Liver (tissue), 9 donors: Measurements from ENCODE around the gene ELK3. TPM values are rescaled to one million over a fixed set of nuclear protein-coding genes. Genes with fewer than 3 reads are reported as not detected.

Experiments
- DNase-seq: peaks from one replicate; pipeline ENCODE4 v3.0.0-alpha.2; 2017; ENCODE audit warnings: low spot score
- H3K27ac ChIP-seq, 2 donors: one replicate each; pipeline ENCODE4 v1.7.0; 2013; ENCODE audit warnings: inconsistent platforms in 2 of 2, low read length in 2 of 2, control low read depth in 1 of 2, low read depth in 1 of 2, mild to moderate bottlenecking in 1 of 2
- H3K27me3 ChIP-seq, 4 donors: one replicate each; pipeline versions ENCODE4 v1.6.1 to v1.7.0; 2013; ENCODE audit warnings: low read length in 3 of 4, inconsistent platforms in 1 of 4, mild to moderate bottlenecking in 1 of 4, moderate library complexity in 1 of 4; ENCODE audit not compliant: control insufficient read depth in 4 of 4, insufficient read depth in 4 of 4
- H3K36me3 ChIP-seq, 4 donors: one replicate each; pipeline versions ENCODE4 v1.6.1 to v1.7.0; 2013; ENCODE audit warnings: low read length in 3 of 4, mild to moderate bottlenecking in 3 of 4, low read depth in 1 of 4, moderate library complexity in 1 of 4; ENCODE audit not compliant: control insufficient read depth in 4 of 4, insufficient read depth in 3 of 4
- H3K4me1 ChIP-seq, 4 donors: one replicate each; pipeline versions ENCODE4 v1.6.1 to v1.7.0; 2013; ENCODE audit warnings: low read length in 3 of 4, mild to moderate bottlenecking in 3 of 4, moderate library complexity in 1 of 4; ENCODE audit not compliant: control insufficient read depth in 4 of 4, insufficient read depth in 4 of 4
- H3K4me3 ChIP-seq, 3 donors: one replicate each; pipeline versions ENCODE4 v1.6.1 to v1.7.0; 2013; ENCODE audit warnings: low read length in 3 of 3, control low read depth in 1 of 3, low read depth in 1 of 3, mild to moderate bottlenecking in 1 of 3
- H3K9ac ChIP-seq, 2 donors: one replicate each; pipeline ENCODE4 v1.7.0; 2013; ENCODE audit warnings: low read length in 2 of 2, mild to moderate bottlenecking in 2 of 2, moderate library complexity in 2 of 2, control low read depth in 1 of 2, low read depth in 1 of 2
- H3K9me3 ChIP-seq, 4 donors: one replicate each; pipeline versions ENCODE4 v1.6.1 to v1.7.0; 2013; ENCODE audit warnings: low read length in 3 of 4; ENCODE audit not compliant: control insufficient read depth in 4 of 4
- EGR1 ChIP-seq, 2 donors: IDR thresholded peaks; 2 replicates each; pipeline ENCODE4 v1.6.1; 2016 to 2018; ENCODE audit warnings: antibody characterized with exemption in 2 of 2, low read depth in 2 of 2
- FOXA1 ChIP-seq: IDR thresholded peaks from 2 replicates; pipeline ENCODE4 v1.6.1; 2016; ENCODE audit warnings: antibody characterized with exemption
- FOXA2 ChIP-seq: IDR thresholded peaks from 2 replicates; pipeline ENCODE4 v1.6.1; 2016; ENCODE audit warnings: antibody characterized with exemption
- GABPA ChIP-seq, 2 donors: IDR thresholded peaks in 1 of 2; conservative IDR thresholded peaks in 1 of 2; 2 replicates each; pipeline ENCODE4 v1.6.1; 2016; ENCODE audit warnings: antibody characterized with exemption in 2 of 2, mild to moderate bottlenecking in 1 of 2, moderate library complexity in 1 of 2
- HNF4A ChIP-seq, 2 donors: conservative IDR thresholded peaks; 2 replicates each; pipeline ENCODE4 v1.6.1; 2016; ENCODE audit warnings: antibody characterized with exemption in 2 of 2, mild to moderate bottlenecking in 2 of 2
- NR2F2 ChIP-seq: IDR thresholded peaks from 2 replicates; pipeline ENCODE4 v1.6.1; 2016; ENCODE audit warnings: antibody characterized with exemption
- RXRA ChIP-seq, 2 donors: IDR thresholded peaks; 2 replicates each; pipeline ENCODE4 v1.6.1; 2017 to 2018; ENCODE audit warnings: antibody characterized with exemption in 2 of 2, mild to moderate bottlenecking in 1 of 2
- TAF1 ChIP-seq: conservative IDR thresholded peaks from 2 replicates; pipeline ENCODE4 v1.6.1; 2016; ENCODE audit warnings: antibody characterized with exemption, mild to moderate bottlenecking
- WGBS: extraction: QIAGEN DNeasy Blood & Tissue Kit; methylation state at CpG from one replicate; pipeline ENCODE4 v1.1.7; 2013; 5-methylcytosine and 5-hydroxymethylcytosine counted together
- polyA plus RNA-seq, 2 donors: library from polyadenylated mRNA; stranded (reverse) in 1 of 2; unstranded in 1 of 2; fragments of 200-250 nt in 1 of 2; fragments of >200 nt in 1 of 2; fragmentation: Nextera tagmentation in 1 of 2; extraction: Ambion mirVana in 1 of 2; gene quantifications; one replicate each; pipeline versions ENCODE4 v1.2.1 to v1.2.3, GENCODE V29; 2013 to 2015
- total RNA-seq, 2 donors: library from RNA; depleted of rRNA; stranded (reverse); fragments of >200 nt; gene quantifications; one replicate each; pipeline ENCODE4 v1.2.3, GENCODE V29; 2014
- TF ChIP-seq, protein P1 (sequence below): IDR thresholded peaks from 2 replicates; pipeline ENCODE4 v1.6.1; 2016; ENCODE audit warnings: antibody characterized with exemption
- TF ChIP-seq, protein P2 (sequence below): fragments of 150-350 bp; IDR thresholded peaks from 2 replicates; pipeline ENCODE4 v1.5.1; 2017; ENCODE audit warnings: improper control_type of control experiment, low read depth, low read length; ENCODE audit not compliant: missing input control
- TF ChIP-seq, protein P3 (sequence below): IDR thresholded peaks from 2 replicates; pipeline ENCODE4 v1.6.1; 2016; ENCODE audit warnings: antibody characterized with exemption
- TF ChIP-seq, protein P4 (sequence below): IDR thresholded peaks from 2 replicates; pipeline ENCODE4 v1.6.1; 2016; ENCODE audit warnings: antibody characterized with exemption
- donor health status: healthy.
- donor health status: healthy.
- donor health status: healthy.
- donor health status: healthy.
- donor health status: healthy.

The ELK3 gene
- total and polyA plus RNA-seq, 4 donors = 3.7 to 5.2 (median 4.5) TPM

DNA sequence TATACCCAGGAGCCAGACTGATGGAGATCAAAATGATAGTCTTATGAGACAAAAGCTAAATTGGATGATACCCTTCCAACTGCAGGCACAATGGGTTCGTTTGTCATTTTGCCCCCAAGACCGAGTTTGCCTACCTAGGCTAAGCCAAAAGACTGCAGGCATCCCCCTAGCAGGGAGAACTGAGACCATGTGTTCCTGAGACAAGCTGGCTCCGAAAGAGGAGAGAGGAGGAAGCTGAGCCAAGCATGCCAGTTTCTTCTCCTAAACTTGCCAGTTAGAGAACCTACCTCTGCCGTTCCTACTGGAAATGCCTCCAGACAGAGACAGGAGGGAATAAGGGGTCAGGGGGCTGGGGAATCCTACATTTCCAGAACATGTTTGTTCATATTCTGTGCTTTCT is 8.3 kb upstream of the ELK3 start (continued):
- TF ChIP-seq EGR1 (IDR thresholded peaks at IDR 0.05; ENCODE audit: low read depth in 2 of 2) (no peak), TAF1 (no peak), GABPA (IDR thresholded peaks at IDR 0.05 in 1 of 2, conservative IDR thresholded peaks at IDR 0.05 in 1 of 2) (no peak)
- TF ChIP-seq, protein P1, sequence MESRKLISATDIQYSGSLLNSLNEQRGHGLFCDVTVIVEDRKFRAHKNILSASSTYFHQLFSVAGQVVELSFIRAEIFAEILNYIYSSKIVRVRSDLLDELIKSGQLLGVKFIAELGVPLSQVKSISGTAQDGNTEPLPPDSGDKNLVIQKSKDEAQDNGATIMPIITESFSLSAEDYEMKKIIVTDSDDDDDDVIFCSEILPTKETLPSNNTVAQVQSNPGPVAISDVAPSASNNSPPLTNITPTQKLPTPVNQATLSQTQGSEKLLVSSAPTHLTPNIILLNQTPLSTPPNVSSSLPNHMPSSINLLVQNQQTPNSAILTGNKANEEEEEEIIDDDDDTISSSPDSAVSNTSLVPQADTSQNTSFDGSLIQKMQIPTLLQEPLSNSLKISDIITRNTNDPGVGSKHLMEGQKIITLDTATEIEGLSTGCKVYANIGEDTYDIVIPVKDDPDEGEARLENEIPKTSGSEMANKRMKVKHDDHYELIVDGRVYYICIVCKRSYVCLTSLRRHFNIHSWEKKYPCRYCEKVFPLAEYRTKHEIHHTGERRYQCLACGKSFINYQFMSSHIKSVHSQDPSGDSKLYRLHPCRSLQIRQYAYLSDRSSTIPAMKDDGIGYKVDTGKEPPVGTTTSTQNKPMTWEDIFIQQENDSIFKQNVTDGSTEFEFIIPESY = no peak

DNA sequence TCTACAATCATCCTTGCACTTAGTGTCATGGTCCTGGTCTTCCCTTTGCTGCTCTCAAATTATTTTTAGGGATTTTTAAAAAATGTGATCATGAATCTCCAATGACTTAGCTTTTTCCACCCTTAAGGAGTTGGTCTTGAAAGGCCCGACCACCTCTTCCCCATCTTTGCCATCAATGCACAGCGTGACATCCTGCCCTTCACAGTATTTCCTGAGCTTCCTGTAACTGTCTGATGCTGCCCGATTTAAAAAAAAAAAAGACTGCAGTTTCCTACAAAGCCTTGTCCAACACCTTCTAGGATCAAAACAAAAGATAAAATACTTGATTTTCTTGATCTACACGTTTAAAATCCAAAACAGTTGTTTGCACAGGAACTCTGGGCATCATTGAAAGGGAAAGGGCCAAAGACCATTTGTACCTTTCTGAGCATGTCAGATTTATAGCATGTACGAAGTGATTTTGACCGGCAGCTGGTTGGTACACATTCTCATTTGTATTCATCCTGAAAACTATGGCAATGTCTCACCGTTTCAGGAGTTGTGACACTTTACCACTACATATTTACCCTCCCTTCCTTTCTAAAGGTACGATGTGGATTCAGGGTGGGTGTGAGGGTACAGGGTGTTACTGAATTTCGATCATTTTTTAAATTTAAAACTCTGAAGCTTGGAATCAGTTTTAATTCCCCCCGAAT is 7.4 kb upstream of the ELK3 start:
- TF ChIP-seq FOXA1 = no peak
- TF ChIP-seq, protein P1 = no peak
- TF ChIP-seq RXRA (IDR thresholded peaks at IDR 0.05) = no peak
- TF ChIP-seq, protein P2, sequence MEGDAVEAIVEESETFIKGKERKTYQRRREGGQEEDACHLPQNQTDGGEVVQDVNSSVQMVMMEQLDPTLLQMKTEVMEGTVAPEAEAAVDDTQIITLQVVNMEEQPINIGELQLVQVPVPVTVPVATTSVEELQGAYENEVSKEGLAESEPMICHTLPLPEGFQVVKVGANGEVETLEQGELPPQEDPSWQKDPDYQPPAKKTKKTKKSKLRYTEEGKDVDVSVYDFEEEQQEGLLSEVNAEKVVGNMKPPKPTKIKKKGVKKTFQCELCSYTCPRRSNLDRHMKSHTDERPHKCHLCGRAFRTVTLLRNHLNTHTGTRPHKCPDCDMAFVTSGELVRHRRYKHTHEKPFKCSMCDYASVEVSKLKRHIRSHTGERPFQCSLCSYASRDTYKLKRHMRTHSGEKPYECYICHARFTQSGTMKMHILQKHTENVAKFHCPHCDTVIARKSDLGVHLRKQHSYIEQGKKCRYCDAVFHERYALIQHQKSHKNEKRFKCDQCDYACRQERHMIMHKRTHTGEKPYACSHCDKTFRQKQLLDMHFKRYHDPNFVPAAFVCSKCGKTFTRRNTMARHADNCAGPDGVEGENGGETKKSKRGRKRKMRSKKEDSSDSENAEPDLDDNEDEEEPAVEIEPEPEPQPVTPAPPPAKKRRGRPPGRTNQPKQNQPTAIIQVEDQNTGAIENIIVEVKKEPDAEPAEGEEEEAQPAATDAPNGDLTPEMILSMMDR = no peak
- TF ChIP-seq HNF4A (conservative IDR thresholded peaks at IDR 0.05) = no peak
- H3K27ac ChIP-seq = no peak overlapping the region
- H3K36me3 ChIP-seq = no peaks in the 10 kb centered on the region
- no peaks in the 10 kb centered on the region for H3K4me1 ChIP-seq
- no peaks in the 10 kb centered on the region for H3K27me3 ChIP-seq
- H3K9ac ChIP-seq = no peak overlapping the region
- H3K9me3 ChIP-seq = no peaks in the 10 kb centered on the region
- DNase-seq = no peak
- no peak overlapping the region for H3K4me3 ChIP-seq
- 61% methylated on average over 10 of the region's 10 CpGs for WGBS

DNA sequence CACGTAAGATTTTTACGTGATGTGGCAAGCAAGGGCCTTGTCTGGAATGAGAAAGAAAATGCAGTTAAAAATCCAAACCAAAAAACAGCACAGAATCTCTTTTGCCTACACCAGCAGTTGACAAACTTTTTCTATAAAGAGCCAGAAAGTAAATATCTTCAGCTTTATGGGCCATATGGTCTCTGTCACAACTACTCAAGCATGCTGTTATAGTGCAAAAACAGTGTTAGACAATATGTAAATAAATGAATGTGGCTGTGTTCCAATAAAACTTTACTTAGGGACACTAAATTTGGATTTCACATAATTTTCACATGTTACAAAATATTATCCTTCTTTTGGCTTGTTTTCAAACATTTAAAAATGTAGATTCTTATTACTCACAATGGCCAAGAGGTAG is 6.2 kb upstream of the ELK3 start:
- Histone ChIP-seq H3K4me1 (no peaks in the 10 kb centered on the region), H3K4me3 (no peak overlapping the region), H3K9ac (no peak overlapping the region), H3K27ac (no peak overlapping the region), H3K27me3 (no peaks in the 10 kb centered on the region), H3K9me3 (no peaks in the 10 kb centered on the region), H3K36me3 (no peaks in the 10 kb centered on the region)
- WGBS = 88% methylated on average over 2 of the region's 2 CpGs
- TF ChIP-seq FOXA2 (no peak), RXRA (IDR thresholded peaks at IDR 0.05) (no peak), HNF4A (conservative IDR thresholded peaks at IDR 0.05) (no peak), NR2F2 (no peak), EGR1 (IDR thresholded peaks at IDR 0.05; ENCODE audit: low read depth in 2 of 2) (no peak)
- TF ChIP-seq, protein P3, sequence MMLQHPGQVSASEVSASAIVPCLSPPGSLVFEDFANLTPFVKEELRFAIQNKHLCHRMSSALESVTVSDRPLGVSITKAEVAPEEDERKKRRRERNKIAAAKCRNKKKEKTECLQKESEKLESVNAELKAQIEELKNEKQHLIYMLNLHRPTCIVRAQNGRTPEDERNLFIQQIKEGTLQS = no peak
- TF ChIP-seq, protein P4, sequence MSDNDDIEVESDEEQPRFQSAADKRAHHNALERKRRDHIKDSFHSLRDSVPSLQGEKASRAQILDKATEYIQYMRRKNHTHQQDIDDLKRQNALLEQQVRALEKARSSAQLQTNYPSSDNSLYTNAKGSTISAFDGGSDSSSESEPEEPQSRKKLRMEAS = no peak
- DNase-seq = no peak
